ENCODE measurements around the gene IRAK2. TPM values are rescaled to one million over a fixed set of nuclear protein-coding genes. Genes with fewer than 3 reads are reported as not detected.
"Not testable (repeated sequence)": the region's sequence is repeated elsewhere in the genome, so short reads cannot be mapped to it uniquely, and the experiment has no call there.

The IRAK2 gene
- polyA plus RNA-seq, 2 donors = 6.1 to 7.1 TPM

- 92% methylated on average over 4 of the region's 4 CpGs for WGBS, 2 donors
- H3K9me3 ChIP-seq (ENCODE audit: control insufficient read depth in 2 of 2, insufficient read depth in 1 of 2, low read depth in 1 of 2, low read length in 1 of 2) = no peaks in the 10 kb centered on the region
Measured at GRCh38 chr3:10155658-10156057, 9.1 kb upstream of the IRAK2 start.

DNA sequence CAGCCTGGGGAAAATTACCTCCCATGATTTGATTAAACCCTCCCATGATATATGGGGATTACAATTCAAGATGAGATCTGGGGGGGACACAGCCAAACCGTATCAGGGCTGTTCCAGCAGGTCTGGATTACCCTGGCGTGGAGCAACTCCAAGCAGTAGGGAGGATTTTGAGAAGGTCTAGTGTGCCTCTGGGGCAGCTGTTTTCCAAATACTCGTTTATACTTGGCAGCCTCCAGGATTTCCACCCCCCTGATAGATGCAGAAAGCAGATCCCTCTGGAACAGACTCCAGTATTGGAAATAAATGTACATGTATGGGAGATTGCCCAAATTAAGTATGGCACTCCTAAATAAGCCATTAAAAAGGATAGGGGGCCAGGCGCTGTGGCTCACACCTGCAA is 7.7 kb upstream of the IRAK2 start:
- H3K4me1 ChIP-seq (ENCODE audit: control insufficient read depth in 2 of 2, insufficient read depth in 2 of 2, low read length in 1 of 2) = no peaks in the 10 kb centered on the region
- no peak overlapping the region for H3K27ac ChIP-seq (ENCODE audit: low read depth in 2 of 2, low read length in 1 of 2)
- no peaks in the 10 kb centered on the region for H3K27me3 ChIP-seq (ENCODE audit: control insufficient read depth in 1 of 2, insufficient read depth in 2 of 2, low read length in 2 of 2)
- H3K36me3 ChIP-seq (ENCODE audit: control insufficient read depth in 2 of 2, insufficient read depth in 2 of 2, low read length in 1 of 2) = no peaks in the 10 kb centered on the region
- H3K9me3 ChIP-seq (ENCODE audit: control insufficient read depth in 2 of 2, insufficient read depth in 1 of 2, low read depth in 1 of 2, low read length in 1 of 2) = no peaks in the 10 kb centered on the region
- 51 to 69% methylated on average over 4 of the region's 4 CpGs for WGBS, 2 donors
- H3K4me3 ChIP-seq (ENCODE audit: low read depth in 1 of 2, low read length in 2 of 2) = no peak overlapping the region

More at GRCh38 chr3:10155658-10156057, 9.1 kb upstream of the IRAK2 start:
- no peaks in the 10 kb centered on the region for H3K27me3 ChIP-seq (ENCODE audit: control insufficient read depth in 1 of 2, insufficient read depth in 2 of 2, low read length in 2 of 2)
- H3K4me1 ChIP-seq (ENCODE audit: control insufficient read depth in 2 of 2, insufficient read depth in 2 of 2, low read length in 1 of 2) = no peaks in the 10 kb centered on the region
- H3K4me3 ChIP-seq (ENCODE audit: low read depth in 1 of 2, low read length in 2 of 2) = no peak overlapping the region
- H3K27ac ChIP-seq (ENCODE audit: low read depth in 2 of 2, low read length in 1 of 2) = no peak overlapping the region
- H3K36me3 ChIP-seq (ENCODE audit: control insufficient read depth in 2 of 2, insufficient read depth in 2 of 2, low read length in 1 of 2) = peaks cover 0 to 3% of the 10 kb centered on the region in 2 donors

GRCh38 chr3:10158555-10158954 is 6.2 kb upstream of the IRAK2 start:
- not testable (repeated sequence) for H3K9me3 ChIP-seq (ENCODE audit: control insufficient read depth in 2 of 2, insufficient read depth in 1 of 2, low read depth in 1 of 2, low read length in 1 of 2); H3K27ac ChIP-seq (ENCODE audit: low read depth in 2 of 2, low read length in 1 of 2); H3K4me3 ChIP-seq (ENCODE audit: low read depth in 1 of 2, low read length in 2 of 2); H3K4me1 ChIP-seq (ENCODE audit: control insufficient read depth in 2 of 2, insufficient read depth in 2 of 2, low read length in 1 of 2); H3K36me3 ChIP-seq (ENCODE audit: control insufficient read depth in 2 of 2, insufficient read depth in 2 of 2, low read length in 1 of 2); H3K27me3 ChIP-seq (ENCODE audit: control insufficient read depth in 1 of 2, insufficient read depth in 2 of 2, low read length in 2 of 2)
- WGBS, 2 donors = 91 to 98% methylated on average over 6 of the region's 6 CpGs

GRCh38 chr3:10160346-10160745 is 4.4 kb upstream of the IRAK2 start:
- Histone ChIP-seq H3K4me1 (ENCODE audit: control insufficient read depth in 2 of 2, insufficient read depth in 2 of 2, low read length in 1 of 2) (no peaks in the 10 kb centered on the region), H3K36me3 (ENCODE audit: control insufficient read depth in 2 of 2, insufficient read depth in 2 of 2, low read length in 1 of 2) (no peaks in the 10 kb centered on the region), H3K27ac (ENCODE audit: low read depth in 2 of 2, low read length in 1 of 2) (no peak overlapping the region), H3K4me3 (ENCODE audit: low read depth in 1 of 2, low read length in 2 of 2) (no peak overlapping the region), H3K9me3 (ENCODE audit: control insufficient read depth in 2 of 2, insufficient read depth in 1 of 2, low read depth in 1 of 2, low read length in 1 of 2) (no peaks in the 10 kb centered on the region), H3K27me3 (ENCODE audit: control insufficient read depth in 1 of 2, insufficient read depth in 2 of 2, low read length in 2 of 2) (no peaks in the 10 kb centered on the region)
- WGBS, 2 donors = 34 to 53% methylated on average over 1 of the region's 1 CpG

- no peaks in the 10 kb centered on the region for H3K36me3 ChIP-seq (ENCODE audit: control insufficient read depth in 2 of 2, insufficient read depth in 2 of 2, low read length in 1 of 2)
- 75 to 88% methylated on average over 6 of the region's 6 CpGs for WGBS, 2 donors
- H3K4me3 ChIP-seq (ENCODE audit: low read depth in 1 of 2, low read length in 2 of 2) = no peak overlapping the region
- no peak overlapping the region for H3K27ac ChIP-seq (ENCODE audit: low read depth in 2 of 2, low read length in 1 of 2)
- no peaks in the 10 kb centered on the region for H3K4me1 ChIP-seq (ENCODE audit: control insufficient read depth in 2 of 2, insufficient read depth in 2 of 2, low read length in 1 of 2)
- H3K27me3 ChIP-seq (ENCODE audit: control insufficient read depth in 1 of 2, insufficient read depth in 2 of 2, low read length in 2 of 2) = no peaks in the 10 kb centered on the region
- no peaks in the 10 kb centered on the region for H3K9me3 ChIP-seq (ENCODE audit: control insufficient read depth in 2 of 2, insufficient read depth in 1 of 2, low read depth in 1 of 2, low read length in 1 of 2)
Measured at GRCh38 chr3:10160925-10161324, 3.8 kb upstream of the IRAK2 start.

GRCh38 chr3:10162185-10162584 is 2.5 kb upstream of the IRAK2 start:
- WGBS, 2 donors = 86 to 93% methylated on average over 6 of the region's 6 CpGs
- H3K36me3 ChIP-seq (ENCODE audit: control insufficient read depth in 2 of 2, insufficient read depth in 2 of 2, low read length in 1 of 2) = no peaks in the 10 kb centered on the region
- no peak overlapping the region for H3K4me3 ChIP-seq (ENCODE audit: low read depth in 1 of 2, low read length in 2 of 2)
- H3K9me3 ChIP-seq (ENCODE audit: control insufficient read depth in 2 of 2, insufficient read depth in 1 of 2, low read depth in 1 of 2, low read length in 1 of 2) = no peaks in the 10 kb centered on the region
- no peaks in the 10 kb centered on the region for H3K4me1 ChIP-seq (ENCODE audit: control insufficient read depth in 2 of 2, insufficient read depth in 2 of 2, low read length in 1 of 2)
- no peaks in the 10 kb centered on the region for H3K27me3 ChIP-seq (ENCODE audit: control insufficient read depth in 1 of 2, insufficient read depth in 2 of 2, low read length in 2 of 2)
- H3K27ac ChIP-seq (ENCODE audit: low read depth in 2 of 2, low read length in 1 of 2) = no peak overlapping the region

- not testable (repeated sequence) for H3K27ac ChIP-seq (ENCODE audit: low read depth in 2 of 2, low read length in 1 of 2); H3K9me3 ChIP-seq (ENCODE audit: control insufficient read depth in 2 of 2, insufficient read depth in 1 of 2, low read depth in 1 of 2, low read length in 1 of 2); H3K36me3 ChIP-seq (ENCODE audit: control insufficient read depth in 2 of 2, insufficient read depth in 2 of 2, low read length in 1 of 2); H3K4me1 ChIP-seq (ENCODE audit: control insufficient read depth in 2 of 2, insufficient read depth in 2 of 2, low read length in 1 of 2); H3K27me3 ChIP-seq (ENCODE audit: control insufficient read depth in 1 of 2, insufficient read depth in 2 of 2, low read length in 2 of 2)
- WGBS, 2 donors = 70% methylated on average over 12 of the region's 12 CpGs
- peak overlapping the region; percentile 76 to 89 for H3K4me3 ChIP-seq (ENCODE audit: low read depth in 1 of 2, low read length in 2 of 2)
Measured at GRCh38 chr3:10164201-10164545, 546 bp upstream of the IRAK2 start.

DNA sequence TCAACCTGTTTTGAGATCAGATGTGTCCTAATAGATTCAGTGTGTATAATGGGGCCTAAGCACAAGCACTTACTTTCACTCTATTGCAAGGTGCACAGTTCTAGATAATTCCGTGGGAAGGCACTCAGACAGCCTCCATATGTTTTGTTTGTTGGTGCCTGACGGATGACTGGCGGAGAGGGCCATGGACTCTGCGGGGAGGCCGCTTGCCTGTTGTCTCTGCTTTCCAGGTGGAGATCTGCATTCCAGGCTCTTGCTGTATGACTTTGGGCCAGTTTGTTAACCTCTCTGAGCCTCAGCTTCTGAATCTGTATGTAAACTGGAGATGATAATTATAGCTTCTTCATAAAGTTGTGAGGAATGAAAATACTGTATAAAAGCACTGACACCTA is 1.5 kb downstream of the IRAK2 start:
- Histone ChIP-seq H3K4me1 (ENCODE audit: control insufficient read depth in 2 of 2, insufficient read depth in 2 of 2, low read length in 1 of 2) (no peaks in the 10 kb centered on the region), H3K27me3 (ENCODE audit: control insufficient read depth in 1 of 2, insufficient read depth in 2 of 2, low read length in 2 of 2) (no peaks in the 10 kb centered on the region), H3K27ac (ENCODE audit: low read depth in 2 of 2, low read length in 1 of 2) (no peak overlapping the region), H3K36me3 (ENCODE audit: control insufficient read depth in 2 of 2, insufficient read depth in 2 of 2, low read length in 1 of 2) (no peaks in the 10 kb centered on the region), H3K9me3 (ENCODE audit: control insufficient read depth in 2 of 2, insufficient read depth in 1 of 2, low read depth in 1 of 2, low read length in 1 of 2) (peaks cover 0 to 2% of the 10 kb centered on the region in 2 donors), H3K4me3 (ENCODE audit: low read depth in 1 of 2, low read length in 2 of 2) (peak overlapping the region; percentile 29 to 34)
- 91 to 92% methylated on average over 5 of the region's 5 CpGs for WGBS, 2 donors

- WGBS, 2 donors = 72 to 75% methylated on average over 8 of the region's 8 CpGs
- no peaks in the 10 kb centered on the region for H3K36me3 ChIP-seq (ENCODE audit: control insufficient read depth in 2 of 2, insufficient read depth in 2 of 2, low read length in 1 of 2)
- H3K27me3 ChIP-seq (ENCODE audit: control insufficient read depth in 1 of 2, insufficient read depth in 2 of 2, low read length in 2 of 2) = no peaks in the 10 kb centered on the region
- no peaks in the 10 kb centered on the region for H3K4me1 ChIP-seq (ENCODE audit: control insufficient read depth in 2 of 2, insufficient read depth in 2 of 2, low read length in 1 of 2)
- no peak overlapping the region for H3K27ac ChIP-seq (ENCODE audit: low read depth in 2 of 2, low read length in 1 of 2)
- H3K9me3 ChIP-seq (ENCODE audit: control insufficient read depth in 2 of 2, insufficient read depth in 1 of 2, low read depth in 1 of 2, low read length in 1 of 2) = peaks cover 0 to 2% of the 10 kb centered on the region in 2 donors
- H3K4me3 ChIP-seq (ENCODE audit: low read depth in 1 of 2, low read length in 2 of 2) = no peak overlapping the region
Measured at GRCh38 chr3:10169000-10169496, 4.3 kb downstream of the IRAK2 start.

- H3K27ac ChIP-seq (ENCODE audit: low read depth in 2 of 2, low read length in 1 of 2) = peak overlapping the region in 1 of 2 donors; percentile 73
- H3K36me3 ChIP-seq (ENCODE audit: control insufficient read depth in 2 of 2, insufficient read depth in 2 of 2, low read length in 1 of 2) = no peaks in the 10 kb centered on the region
- no peak overlapping the region for H3K4me3 ChIP-seq (ENCODE audit: low read depth in 1 of 2, low read length in 2 of 2)
- H3K9me3 ChIP-seq (ENCODE audit: control insufficient read depth in 2 of 2, insufficient read depth in 1 of 2, low read depth in 1 of 2, low read length in 1 of 2) = peaks cover 0 to 2% of the 10 kb centered on the region in 2 donors
- WGBS, 2 donors = 52 to 62% methylated on average over 13 of the region's 13 CpGs
- no peaks in the 10 kb centered on the region for H3K27me3 ChIP-seq (ENCODE audit: control insufficient read depth in 1 of 2, insufficient read depth in 2 of 2, low read length in 2 of 2)
- H3K4me1 ChIP-seq (ENCODE audit: control insufficient read depth in 2 of 2, insufficient read depth in 2 of 2, low read length in 1 of 2) = no peaks in the 10 kb centered on the region
Measured at GRCh38 chr3:10170915-10171478, 6.3 kb downstream of the IRAK2 start.

Data from esophagus (tissue), 2 donors.